ENCODE measurements around the gene PANK1. TPM values are rescaled to one million over a fixed set of nuclear protein-coding genes. Genes with fewer than 3 reads are reported as not detected.
A peak's percentile ranks its signal among the peaks of the same experiment; 100 is the strongest.
"Not testable (repeated sequence)": the region's sequence is repeated elsewhere in the genome, so short reads cannot be mapped to it uniquely, and the experiment has no call there.

PANK1 gene
- total RNA-seq, 1 donor from 2014 or later, result 2.3 TPM

DNA sequence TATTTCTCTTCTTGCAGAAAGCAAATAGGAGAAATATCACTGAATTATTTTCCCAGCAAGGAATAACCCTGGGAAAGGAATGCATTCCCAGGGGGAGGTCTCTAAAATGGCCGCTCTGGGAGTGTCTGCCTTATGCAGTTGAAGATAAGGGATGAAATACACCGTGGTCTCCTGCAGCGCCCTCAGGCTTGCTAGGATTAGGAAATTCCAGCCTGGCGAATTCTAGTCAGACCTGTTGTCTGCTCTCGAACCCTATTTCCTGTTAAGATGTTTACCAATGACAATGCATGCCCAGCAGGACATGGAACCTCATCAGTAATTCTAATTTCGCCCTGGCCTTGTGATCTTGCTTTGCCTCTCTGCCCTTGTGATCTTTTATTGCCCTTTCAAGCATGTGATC, 24.7 kb downstream of the PANK1 start:
- DNase-seq (ENCODE audit: low read depth in 2 of 2), result not testable (repeated sequence)

DNA sequence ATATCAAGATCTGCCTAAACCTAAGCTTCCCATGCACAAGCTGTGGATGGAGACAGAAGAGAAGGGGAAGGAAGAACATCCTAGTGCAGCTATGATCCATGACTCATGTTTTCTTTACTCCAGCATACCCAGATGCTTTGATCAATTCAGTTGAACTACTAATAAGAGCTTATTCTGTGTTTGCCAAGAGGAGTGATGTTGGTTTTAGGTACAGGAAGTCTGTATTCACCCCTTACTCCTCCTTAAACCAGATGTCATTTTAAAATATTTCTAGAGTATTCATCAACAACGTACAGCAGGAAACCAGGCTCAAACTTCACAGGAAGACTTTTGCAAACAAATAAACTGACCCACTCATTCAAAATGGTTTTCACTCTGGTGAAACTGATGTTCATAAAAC, 29.2 kb downstream of the PANK1 start:
- peak in 1 of 2 donors; percentile 16 for DNase-seq (ENCODE audit: low read depth in 2 of 2)

GRCh38 chr10:89615112-89615511, 29.9 kb downstream of the PANK1 start:
- DNase-seq (ENCODE audit: low read depth in 2 of 2), result no peak

- no peak for DNase-seq (ENCODE audit: low read depth in 2 of 2)
Measured at GRCh38 chr10:89613582-89613981, 31.5 kb downstream of the PANK1 start.

GRCh38 chr10:89611282-89611681, 33.8 kb downstream of the PANK1 start:
- no peak for DNase-seq (ENCODE audit: low read depth in 2 of 2)

DNA sequence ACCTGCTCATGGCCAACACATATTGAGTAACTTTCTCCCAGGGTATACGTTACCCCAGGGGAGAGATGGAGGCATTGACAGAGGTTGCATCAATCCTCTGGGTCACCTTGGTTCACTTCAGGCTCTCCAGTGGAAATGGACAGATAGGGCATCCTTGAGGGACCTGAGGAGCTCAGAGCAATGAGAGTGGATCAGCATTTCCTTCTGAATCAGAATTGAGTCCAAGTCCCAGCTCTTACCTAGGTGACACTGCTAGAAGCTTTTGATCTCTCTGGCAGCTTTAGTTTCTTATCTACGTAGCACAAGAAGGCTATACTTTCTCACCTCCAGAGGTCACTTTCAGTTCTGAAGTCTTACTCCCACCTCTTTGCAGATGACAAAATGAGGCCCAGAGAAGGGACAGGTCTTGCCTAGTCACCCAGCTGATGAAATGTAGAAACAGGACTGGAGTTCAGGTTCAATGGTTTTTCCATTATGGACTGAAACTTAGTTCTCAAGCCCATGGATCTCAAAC, 35.2 kb downstream of the PANK1 start:
- DNase-seq (ENCODE audit: low read depth in 2 of 2), result no peak

DNA sequence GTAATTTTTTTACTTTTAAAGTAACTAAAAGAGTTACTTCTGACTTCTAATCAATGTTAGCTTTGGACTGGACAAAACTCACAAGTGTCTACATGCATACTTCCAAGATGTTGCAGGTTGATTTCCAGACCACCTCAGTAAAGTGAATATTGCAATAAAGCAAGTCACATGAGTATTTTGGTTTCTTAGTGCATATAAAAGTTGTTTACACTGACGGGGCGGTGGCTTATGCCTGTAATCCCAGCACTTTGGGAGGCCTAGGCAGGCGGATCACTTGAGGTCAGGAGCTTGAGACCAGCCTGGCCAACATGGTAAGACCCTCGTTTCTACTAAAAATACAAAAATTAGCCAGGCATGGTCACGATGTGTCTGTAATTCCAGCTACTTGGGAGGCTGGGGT, 40.8 kb downstream of the PANK1 start:
- no peak for DNase-seq (ENCODE audit: low read depth in 2 of 2)

DNA sequence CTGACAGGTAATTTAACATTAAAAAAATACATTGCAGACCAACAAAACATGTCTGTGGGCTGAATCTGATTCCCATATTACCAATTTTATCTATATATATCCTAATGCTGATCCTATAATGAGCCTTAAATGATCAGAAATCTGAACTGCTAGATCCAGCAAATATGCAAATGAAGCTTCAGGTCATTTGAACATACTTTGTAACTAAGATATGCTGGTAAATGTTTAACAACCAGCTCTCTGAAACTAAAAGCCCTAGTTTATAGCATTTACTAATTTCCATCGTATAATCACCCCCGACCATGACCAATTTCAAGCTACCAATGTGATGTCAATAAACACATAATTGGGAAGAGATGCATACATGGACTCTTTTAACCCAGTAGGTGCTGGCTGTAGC, 42.1 kb downstream of the PANK1 start:
- DNase-seq (ENCODE audit: low read depth in 2 of 2), result no peak

GRCh38 chr10:89601728-89602361, 43.2 kb downstream of the PANK1 start:
- DNase-seq (ENCODE audit: low read depth in 2 of 2), result no peak

DNA sequence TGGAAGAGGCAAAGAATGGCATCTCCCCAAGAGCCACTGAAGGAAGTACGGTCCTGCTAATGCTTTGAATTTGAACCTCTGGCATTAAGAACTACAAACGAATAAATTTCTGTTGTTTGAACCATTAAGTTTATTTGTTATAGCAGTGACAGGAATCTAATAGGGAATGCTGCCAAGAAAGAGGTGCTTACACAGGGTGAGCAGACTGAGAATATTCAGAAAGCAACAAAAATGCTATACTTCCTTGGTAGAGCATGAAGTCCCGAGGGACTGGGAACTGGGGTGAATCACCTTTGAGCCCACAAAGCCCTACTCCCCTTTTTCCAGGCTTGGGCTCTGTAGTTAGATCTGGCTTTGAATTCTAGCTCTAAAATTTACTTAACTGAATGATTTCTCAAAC, 45.0 kb downstream of the PANK1 start:
- DNase-seq (ENCODE audit: low read depth in 2 of 2), result no peak

- DNase-seq (ENCODE audit: low read depth in 2 of 2), result no peak
Measured at GRCh38 chr10:89593043-89593442, 52.0 kb downstream of the PANK1 start.

DNA sequence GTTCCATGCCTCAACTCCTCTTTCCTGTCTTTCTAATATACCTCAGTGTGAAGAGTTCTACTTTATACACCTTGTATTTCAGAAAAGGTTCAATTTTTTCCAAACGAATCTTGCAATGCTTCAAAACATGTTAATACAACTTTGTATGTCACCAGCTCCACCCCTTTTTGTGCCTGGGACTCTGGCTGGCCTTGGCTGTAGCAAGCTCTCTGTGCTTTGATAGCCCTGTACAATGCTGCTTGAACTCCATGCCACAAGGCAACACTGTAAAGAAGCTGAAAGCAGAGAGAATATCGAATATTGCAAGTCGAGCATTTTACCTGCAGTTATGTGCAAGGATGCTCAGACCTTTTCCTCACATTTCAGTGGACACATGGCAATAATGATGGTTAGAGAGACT, 52.5 kb downstream of the PANK1 start:
- DNase-seq (ENCODE audit: low read depth in 2 of 2), result no peak

DNA sequence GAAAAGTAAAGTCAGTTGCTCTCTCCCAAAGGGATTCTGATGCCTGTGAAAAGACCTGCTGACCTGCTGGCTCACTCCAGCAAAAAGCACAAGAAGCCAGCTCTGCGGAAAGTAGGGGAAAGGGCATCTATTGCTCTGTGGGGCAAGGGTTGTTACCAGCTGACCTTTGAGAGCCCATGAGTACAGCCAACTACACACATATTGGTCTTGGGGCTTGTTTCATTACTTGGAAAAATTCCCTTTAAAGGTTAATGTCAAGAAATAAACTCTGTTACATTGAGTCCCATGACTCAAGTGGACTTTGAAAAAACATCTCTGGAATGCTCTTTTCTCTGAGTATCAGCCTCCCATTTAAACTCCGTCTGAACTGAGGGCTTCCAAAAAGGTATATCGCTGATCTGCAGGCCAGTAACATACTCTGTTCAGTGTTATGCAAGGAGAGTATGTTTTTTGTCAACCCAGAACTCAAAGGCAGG, 53.2 kb downstream of the PANK1 start:
- DNase-seq (ENCODE audit: low read depth in 2 of 2), result no peak

- peak in 1 of 2 donors; percentile 27 for DNase-seq (ENCODE audit: low read depth in 2 of 2)
Measured at GRCh38 chr10:89591111-89591795, 53.8 kb downstream of the PANK1 start.

GRCh38 chr10:89590326-89590725, 54.7 kb downstream of the PANK1 start:
- DNase-seq (ENCODE audit: low read depth in 2 of 2), result no peak

DNA sequence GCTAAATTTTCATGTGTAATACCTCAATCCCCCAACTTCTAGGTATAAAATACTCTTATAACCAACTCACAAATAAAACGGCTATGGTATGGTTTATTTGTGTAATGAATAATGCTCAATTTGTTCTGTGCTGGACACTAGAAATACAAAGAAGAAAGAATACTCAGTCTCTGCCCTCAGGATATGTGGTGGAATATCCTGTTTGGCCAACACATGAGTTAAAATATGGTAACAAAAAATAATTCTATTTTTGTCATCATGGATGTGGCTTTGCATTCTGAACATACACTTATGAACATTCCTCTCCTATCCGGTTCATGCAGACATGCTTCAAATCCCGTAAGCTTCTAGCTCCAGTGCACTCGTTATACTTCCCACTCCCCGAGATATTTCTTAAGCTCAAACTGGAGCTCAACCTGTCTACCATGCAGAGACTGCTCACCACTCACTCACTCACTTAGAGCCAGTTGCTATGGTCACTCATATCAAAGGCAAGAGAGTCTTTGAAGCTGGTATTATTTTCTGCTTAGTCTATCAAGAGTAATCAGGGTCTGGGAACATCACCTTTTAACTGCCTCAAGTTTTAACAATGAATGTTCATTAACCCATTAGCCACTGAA, 55.8 kb downstream of the PANK1 start:
- peak in 1 of 2 donors; percentile 7 for DNase-seq (ENCODE audit: low read depth in 2 of 2)

DNA sequence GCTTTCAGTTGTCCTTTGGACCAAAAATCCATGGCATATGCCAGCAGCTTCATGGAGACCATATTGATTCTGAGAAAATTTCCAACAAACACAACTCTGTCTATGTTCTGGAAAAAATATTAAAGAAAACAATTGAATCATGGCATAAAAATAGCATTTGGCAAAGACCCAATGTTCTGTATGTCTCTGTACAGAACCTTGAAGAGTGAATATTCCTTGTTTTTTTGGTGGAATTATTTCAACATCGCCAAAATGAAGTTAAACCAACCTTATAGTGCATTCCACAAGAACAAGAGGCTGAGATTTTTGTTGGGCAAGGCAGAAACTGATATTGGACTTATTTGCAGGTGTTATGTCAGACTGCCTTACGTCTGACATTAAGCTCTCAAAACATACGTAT, 56.4 kb downstream of the PANK1 start:
- peak; percentile 25 to 62 for DNase-seq (ENCODE audit: low read depth in 2 of 2)

- DNase-seq (ENCODE audit: low read depth in 2 of 2), result no peak
Measured at GRCh38 chr10:89582022-89582421, 63.0 kb downstream of the PANK1 start.

- DNase-seq (ENCODE audit: low read depth in 2 of 2), result no peak
Measured at GRCh38 chr10:89580243-89580642, 64.8 kb downstream of the PANK1 start.

- DNase-seq (ENCODE audit: low read depth in 2 of 2), result no peak
Measured at GRCh38 chr10:89576696-89577095, 68.3 kb downstream of the PANK1 start.

DNA sequence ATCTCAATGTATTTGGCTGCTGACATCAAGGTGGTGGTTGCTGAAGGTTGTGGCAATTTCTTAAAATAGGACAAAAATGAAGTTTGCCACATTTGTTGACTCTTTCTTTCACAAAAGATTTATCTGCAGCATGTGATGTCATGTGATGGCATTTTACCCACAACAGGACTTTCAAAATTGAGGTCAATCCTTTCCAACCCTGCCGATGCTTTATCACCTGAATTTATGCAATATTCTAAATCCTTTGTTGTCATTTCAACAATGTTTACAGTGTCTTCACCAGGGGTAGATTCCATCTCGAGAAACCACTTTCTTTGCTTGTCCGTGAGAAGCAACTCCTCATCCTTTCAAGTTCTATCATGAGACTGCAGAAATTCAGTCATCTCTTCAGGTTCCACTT, 69.0 kb downstream of the PANK1 start:
- no peak for DNase-seq (ENCODE audit: low read depth in 2 of 2)

DNA sequence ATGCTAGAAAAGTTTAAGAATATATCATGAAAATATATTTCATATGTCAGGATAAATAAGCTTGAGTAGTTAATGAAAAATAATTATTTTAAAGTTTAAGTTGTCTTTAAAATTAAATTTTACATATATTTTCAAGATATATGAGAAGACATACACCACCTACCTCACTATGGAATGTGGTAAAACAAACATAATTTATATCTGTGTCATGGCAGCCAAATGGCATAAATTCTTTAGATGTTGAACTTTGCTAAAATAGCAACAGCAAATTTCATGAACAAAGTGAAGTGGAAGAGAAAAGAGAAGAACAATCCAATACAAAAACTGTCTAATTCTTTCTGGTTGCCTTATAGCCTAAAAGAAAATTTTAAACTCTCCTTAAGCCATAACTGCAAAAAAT, 70.0 kb downstream of the PANK1 start:
- no peak for DNase-seq (ENCODE audit: low read depth in 2 of 2)

GRCh38 chr10:89574368-89574767, 70.7 kb downstream of the PANK1 start:
- DNase-seq (ENCODE audit: low read depth in 2 of 2), result no peak

Data from dermis microvascular lymphatic vessel endothelial cell (primary cell).